ENCODE results near the gene FAM13C.

DNA sequence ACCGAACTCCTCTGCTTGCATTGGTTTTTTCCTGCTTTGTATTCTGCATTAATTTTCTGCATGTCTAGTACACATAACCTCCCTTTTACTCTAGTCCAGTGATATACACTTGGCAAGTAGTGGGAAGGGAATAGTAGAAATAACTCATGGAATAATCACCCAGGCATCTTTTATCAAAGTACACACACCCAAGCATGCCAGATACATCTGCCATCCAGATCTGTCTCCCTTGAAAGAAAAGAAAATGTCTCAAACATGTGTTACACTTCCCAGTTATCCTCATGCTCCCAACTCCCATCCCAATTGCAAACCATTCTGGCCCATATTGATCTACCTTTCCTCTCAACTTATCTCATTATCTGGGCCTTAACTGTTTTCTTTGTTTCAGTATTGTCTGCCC, 106.9 kb downstream of the FAM13C start:
- no peak for TF ChIP-seq CTCF (IDR thresholded peaks at IDR 0.05; ENCODE audit: low read length)
- no peak for TF ChIP-seq EZH2 (optimal IDR thresholded peaks at IDR 0.05; ENCODE audit: low read depth, low read length)

Data from MM.1S (cell line).